ENCODE measurements around the gene JAK3. TPM values are rescaled to one million over a fixed set of nuclear protein-coding genes. Genes with fewer than 3 reads are reported as not detected.

The JAK3 gene
- total RNA-seq, 1 donor, result 61.1 TPM

DNA sequence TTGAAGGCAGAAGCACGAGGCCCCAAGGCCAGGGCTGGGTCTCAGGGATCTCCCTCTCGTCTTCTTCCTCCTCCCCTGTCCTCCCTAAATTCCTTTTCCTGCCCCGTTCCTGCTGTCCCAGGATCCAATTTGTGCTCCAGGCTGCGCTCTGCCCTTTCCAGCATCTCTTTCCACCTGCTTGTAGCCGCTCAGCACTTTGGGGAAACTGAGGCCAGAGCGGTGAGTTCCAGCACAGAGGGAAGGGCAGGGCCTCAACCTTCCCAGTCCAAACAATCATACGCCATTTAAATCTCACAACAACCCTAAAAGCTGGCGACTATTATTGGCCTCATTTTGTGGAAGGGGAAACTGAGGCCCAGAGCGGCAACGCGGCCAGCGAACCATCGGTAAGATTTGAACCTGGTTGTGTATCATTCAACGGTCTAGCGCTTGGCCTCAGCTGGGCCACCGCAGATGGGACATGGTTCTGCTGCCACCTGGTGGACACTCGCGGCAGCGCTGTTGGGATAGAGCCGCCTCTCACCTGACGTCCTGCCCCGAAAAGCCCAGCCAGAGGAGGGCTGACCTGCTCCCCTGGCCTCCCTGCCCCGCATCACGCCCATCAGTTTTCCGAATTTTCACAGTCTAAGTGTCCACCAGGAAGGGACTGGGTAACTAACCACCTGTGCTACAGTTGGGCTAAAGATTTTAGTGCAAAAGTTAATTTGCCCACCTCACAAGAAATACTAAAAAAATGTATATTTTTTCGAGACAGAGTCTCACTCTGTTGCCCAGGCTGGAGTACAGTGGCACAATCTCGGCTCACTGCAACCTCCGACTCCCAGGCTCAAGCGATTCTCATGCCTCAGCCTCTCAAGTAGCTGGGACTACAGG, 7.7 kb upstream of the JAK3 start:
- Histone ChIP-seq H3K9me3 (ENCODE audit: low read depth, low read length) (no peaks in the 10 kb centered on the region), H3K4me1 (ENCODE audit: insufficient read depth, low read length) (peaks cover 26% of the 10 kb centered on the region), H3K4me3 (ENCODE audit: low read length) (no peak overlapping the region), H3K27me3 (ENCODE audit: insufficient read depth, low read length) (no peaks in the 10 kb centered on the region)

DNA sequence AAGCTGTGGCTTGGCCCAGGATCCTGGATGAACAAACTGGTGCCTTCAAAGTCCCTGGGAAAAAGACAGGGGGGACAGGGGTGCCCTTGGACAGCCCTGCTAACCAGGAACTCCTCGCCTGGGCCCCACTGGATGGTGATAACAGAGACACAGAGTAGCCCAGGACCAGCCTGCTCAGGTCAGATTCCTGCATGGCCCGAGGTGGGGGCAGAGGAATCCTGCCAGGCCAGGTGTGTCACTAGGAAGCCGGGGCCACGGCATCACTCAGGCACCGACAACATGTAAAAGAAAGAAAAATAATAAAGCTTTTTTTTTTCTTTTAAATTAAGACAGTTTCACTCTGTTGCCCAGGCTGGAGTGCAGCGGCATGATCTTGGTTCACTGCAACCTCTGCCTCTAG, 6.3 kb upstream of the JAK3 start:
- Histone ChIP-seq H3K4me3 (ENCODE audit: low read length) (no peak overlapping the region), H3K27me3 (ENCODE audit: insufficient read depth, low read length) (no peaks in the 10 kb centered on the region), H3K9me3 (ENCODE audit: low read depth, low read length) (no peaks in the 10 kb centered on the region), H3K4me1 (ENCODE audit: insufficient read depth, low read length) (peaks cover 33% of the 10 kb centered on the region)

DNA sequence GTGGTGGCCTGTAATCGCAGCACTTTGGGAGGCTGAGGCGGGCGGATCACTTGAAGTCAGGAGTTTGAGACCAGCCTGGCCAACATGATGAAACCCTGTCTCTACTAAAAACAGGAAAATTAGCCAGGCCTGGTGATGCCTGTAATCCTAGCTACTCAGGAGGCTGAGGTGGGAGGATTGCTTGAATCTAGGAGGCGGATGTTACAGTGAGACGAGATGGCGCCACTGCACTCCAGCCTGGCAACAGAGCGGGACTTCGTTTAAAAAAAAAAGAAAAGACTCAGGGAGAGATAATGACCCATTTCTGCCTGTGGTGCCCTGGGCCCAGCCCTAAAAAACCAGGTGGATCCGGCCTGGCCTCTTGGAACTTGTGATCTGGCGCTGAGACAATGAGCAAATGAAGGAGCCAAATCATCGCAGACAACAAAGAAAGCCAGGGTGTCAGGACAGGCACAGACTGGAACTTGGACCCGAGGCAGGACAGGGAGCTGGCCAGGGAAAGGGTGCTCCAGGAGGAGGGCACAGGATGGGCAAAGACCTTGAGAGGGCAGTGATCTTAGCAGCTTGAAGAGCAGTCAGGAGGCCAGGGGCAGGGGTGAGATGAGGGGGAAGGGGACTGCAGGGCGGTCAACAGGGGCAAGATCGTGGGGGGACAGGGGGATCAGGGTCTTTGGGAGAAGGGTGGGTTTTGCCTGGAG, 962 bp upstream of the JAK3 start:
- Histone ChIP-seq H3K27me3 (ENCODE audit: insufficient read depth, low read length) (no peaks in the 10 kb centered on the region), H3K4me3 (ENCODE audit: low read length) (no peak overlapping the region), H3K9me3 (ENCODE audit: low read depth, low read length) (no peaks in the 10 kb centered on the region)

DNA sequence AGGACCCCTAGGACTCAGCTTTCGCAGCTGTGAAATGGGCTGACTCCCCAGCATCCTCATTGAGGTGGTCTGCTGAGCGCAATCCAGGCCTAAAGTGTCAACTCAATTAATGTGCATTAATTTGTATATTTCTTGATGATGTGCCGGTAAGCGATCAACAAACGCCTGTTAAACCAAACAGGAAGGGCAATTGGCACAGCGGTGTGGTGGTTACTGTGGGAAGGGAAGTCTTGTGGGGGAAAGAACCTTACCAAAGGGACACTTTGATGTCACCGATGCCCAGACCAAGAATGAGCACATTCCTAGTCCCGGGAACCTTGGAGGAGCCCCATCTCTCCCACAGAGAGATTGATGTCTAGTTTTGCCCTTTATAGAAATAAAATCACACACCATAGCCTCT, 1.6 kb downstream of the JAK3 start:
- Histone ChIP-seq H3K4me1 (ENCODE audit: insufficient read depth, low read length) (peaks cover 79% of the 10 kb centered on the region), H3K9me3 (ENCODE audit: low read depth, low read length) (no peaks in the 10 kb centered on the region), H3K27me3 (ENCODE audit: insufficient read depth, low read length) (no peaks in the 10 kb centered on the region), H3K4me3 (ENCODE audit: low read length) (peak overlapping the region; percentile 56)

More for the DNA sequence above, 962 bp upstream of the JAK3 start:
- H3K4me1 ChIP-seq (ENCODE audit: insufficient read depth, low read length), result peaks cover 76% of the 10 kb centered on the region

DNA sequence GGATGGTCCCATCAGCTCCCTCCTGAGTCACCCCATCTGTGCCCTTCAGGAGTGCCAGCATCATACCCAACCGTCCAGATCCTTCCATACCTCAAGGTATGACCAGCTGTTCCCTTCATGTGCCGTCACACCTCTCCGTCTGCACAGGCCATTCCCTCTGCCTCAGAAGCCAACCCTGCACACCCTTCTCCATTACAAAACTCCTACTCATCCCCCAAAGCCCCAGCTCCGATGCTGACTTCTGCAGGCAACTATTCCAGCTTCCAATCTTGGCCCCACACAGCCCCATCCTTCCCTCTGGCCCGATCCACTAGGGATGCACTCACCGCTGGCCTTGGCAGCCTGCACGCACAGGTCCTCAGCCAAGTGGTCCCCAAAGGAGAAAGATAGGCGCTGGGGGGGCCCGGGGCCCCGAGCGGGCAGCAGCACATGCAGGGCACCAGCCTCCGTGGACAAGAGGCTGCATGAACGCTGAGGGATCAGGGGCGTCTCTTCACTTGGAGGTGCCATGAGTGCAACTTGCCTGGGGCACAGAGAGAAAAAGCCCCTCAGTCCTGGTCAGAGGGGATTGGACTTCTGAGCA, 3.8 kb downstream of the JAK3 start:
- Histone ChIP-seq H3K9me3 (ENCODE audit: low read depth, low read length) (no peaks in the 10 kb centered on the region), H3K4me3 (ENCODE audit: low read length) (no peak overlapping the region), H3K4me1 (ENCODE audit: insufficient read depth, low read length) (peaks cover 57% of the 10 kb centered on the region), H3K27me3 (ENCODE audit: insufficient read depth, low read length) (no peaks in the 10 kb centered on the region)

DNA sequence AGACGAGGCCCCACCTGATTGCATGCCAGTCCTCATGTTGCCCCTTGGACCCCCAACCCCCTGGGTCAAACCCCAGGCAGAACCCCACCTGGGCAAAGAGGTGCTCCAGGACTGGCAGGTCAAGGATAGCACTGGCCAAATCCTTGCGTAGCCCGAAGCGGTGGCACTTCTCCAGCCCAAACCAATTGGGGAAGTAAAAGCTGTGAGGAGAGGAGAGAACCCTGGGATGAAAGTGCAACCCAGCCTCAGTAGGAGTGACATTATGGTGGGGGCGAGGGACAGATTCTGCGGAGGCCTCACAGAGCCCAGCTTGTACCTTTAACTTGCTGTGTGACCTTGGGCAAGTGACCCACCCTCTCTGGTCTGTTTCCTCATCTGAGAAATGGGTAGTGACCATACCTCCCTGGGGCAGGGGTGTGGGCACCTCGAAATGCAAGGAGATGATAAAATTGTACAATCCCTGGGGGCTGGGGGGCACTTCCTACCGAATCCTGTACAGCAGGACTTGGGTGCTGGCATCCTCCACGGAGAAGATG, 4.4 kb downstream of the JAK3 start:
- Histone ChIP-seq H3K4me3 (ENCODE audit: low read length) (no peak overlapping the region), H3K4me1 (ENCODE audit: insufficient read depth, low read length) (peaks cover 51% of the 10 kb centered on the region), H3K27me3 (ENCODE audit: insufficient read depth, low read length) (no peaks in the 10 kb centered on the region), H3K9me3 (ENCODE audit: low read depth, low read length) (no peaks in the 10 kb centered on the region)

DNA sequence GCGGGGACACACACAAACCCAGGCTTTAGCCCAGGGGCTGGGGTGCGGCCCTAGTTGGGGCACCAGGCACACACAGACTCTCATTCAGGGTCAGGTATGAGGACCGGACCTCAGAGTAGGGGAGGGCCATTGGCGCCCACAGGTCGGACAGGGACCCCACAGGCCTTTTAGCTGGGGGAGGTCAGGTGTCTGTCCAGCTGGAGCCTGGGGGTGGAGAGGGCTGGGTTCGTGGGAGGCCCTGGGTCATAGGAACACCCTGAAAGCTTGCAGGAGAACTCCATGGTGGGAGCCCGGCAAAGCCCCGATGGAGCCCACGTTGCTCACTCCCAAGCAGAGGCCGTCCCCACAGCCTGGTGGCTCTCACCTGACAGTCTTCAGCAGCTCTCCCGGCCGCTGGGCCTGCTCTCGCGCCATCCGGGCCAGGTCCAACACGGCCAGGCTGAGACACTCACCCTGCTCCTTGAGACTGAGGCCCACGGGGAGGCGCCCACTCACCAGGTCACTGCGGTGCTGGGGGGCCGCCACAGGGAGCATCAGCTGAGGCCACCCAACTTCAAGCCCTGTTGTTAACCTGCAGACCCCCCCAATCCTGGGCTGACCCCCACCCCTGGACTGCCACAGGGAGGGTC, 5.0 kb downstream of the JAK3 start:
- Histone ChIP-seq H3K27me3 (ENCODE audit: insufficient read depth, low read length) (no peaks in the 10 kb centered on the region), H3K4me3 (ENCODE audit: low read length) (no peak overlapping the region), H3K9me3 (ENCODE audit: low read depth, low read length) (no peaks in the 10 kb centered on the region), H3K4me1 (ENCODE audit: insufficient read depth, low read length) (peaks cover 45% of the 10 kb centered on the region)

DNA sequence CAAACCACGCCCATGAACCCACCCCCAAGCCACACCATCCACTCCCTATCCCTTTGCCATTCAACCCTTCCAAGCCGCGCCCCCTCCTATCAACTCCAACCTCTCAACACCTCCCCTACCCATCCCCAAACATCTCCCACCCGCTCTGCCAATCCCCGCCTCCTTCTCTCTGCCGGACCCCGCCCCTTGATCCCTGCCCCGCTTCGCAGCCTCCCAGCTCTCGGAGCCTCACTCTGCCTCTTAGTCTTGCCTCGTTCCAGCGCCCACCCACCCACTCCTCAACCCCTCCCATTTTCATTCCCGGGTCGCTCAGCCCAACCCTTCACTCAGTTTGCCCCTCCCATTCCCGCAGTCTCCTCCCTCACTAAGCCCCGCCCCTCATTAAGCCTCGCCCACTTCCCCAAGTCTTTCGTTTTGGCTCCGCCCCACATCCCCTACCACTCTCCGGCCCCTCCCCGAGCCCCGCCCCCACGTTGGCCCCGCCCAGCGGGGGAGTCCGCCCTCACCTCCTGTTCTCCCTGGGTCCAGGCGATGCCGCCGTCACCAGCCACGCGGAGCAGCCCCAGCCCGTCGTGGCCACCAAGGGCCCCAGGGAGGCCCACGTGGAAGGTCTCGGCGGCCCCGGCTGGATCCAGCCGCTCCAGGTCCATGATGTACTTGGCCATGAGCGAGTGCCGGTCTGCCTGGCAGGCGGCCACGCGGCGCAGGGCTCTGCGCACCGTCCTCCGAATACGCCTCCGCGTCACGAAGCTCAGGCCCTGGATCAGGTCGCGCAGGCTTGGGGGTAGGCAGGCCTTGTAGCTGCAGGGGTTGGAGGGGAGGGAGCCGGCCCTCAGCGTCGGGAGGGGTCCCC, 5.7 kb downstream of the JAK3 start:
- Histone ChIP-seq H3K27me3 (ENCODE audit: insufficient read depth, low read length) (no peaks in the 10 kb centered on the region), H3K9me3 (ENCODE audit: low read depth, low read length) (no peaks in the 10 kb centered on the region), H3K4me1 (ENCODE audit: insufficient read depth, low read length) (peaks cover 42% of the 10 kb centered on the region), H3K4me3 (ENCODE audit: low read length) (no peak overlapping the region)

DNA sequence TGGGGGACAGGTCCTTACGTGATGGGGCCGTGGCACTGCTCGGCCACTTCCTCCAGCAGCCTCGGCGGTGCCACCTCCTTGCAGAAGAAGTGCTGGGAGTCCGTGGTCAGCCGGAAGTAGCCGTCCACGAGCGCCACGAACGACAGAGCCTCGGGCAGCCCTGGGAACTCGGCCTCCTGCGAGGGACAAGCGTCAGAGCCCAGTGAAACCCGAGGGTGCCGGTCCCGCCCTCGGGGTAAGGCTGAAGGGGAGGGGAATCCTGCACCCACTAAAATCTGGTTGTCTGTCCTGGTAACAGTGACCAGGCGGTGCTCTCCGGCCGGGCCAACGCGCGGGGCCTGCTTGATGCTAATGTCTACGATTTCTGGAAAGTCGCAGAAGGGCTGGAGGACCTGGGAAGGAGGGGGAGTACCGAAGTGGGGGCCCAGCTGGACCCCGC, 6.4 kb downstream of the JAK3 start:
- H3K4me3 ChIP-seq (ENCODE audit: low read length), result no peak overlapping the region
- peaks cover 35% of the 10 kb centered on the region for H3K4me1 ChIP-seq (ENCODE audit: insufficient read depth, low read length)
- no peaks in the 10 kb centered on the region for H3K27me3 ChIP-seq (ENCODE audit: insufficient read depth, low read length)
- H3K9me3 ChIP-seq (ENCODE audit: low read depth, low read length), result no peaks in the 10 kb centered on the region

DNA sequence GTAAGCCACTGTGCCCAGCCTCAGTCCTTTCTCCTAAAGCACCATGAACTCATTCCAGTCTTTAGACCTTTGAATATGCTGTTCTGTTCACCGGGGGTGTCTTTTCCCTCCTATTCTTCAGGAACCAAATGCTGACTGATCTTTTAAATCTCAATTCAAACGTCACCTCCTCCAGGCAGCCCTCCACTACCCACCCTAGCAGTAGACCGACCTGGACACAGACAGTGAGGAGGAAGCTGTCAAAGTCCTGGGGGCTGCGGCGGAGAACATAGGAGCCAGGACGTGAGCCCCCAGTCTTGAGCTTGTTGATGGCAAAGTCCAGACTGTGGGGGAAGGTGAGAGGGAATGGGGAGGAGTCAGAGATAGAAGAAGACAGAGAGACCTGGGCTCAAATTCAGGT, 7.8 kb downstream of the JAK3 start:
- no peak overlapping the region for H3K4me3 ChIP-seq (ENCODE audit: low read length)
- H3K27me3 ChIP-seq (ENCODE audit: insufficient read depth, low read length), result no peaks in the 10 kb centered on the region
- H3K9me3 ChIP-seq (ENCODE audit: low read depth, low read length), result no peaks in the 10 kb centered on the region
- peaks cover 21% of the 10 kb centered on the region for H3K4me1 ChIP-seq (ENCODE audit: insufficient read depth, low read length)

DNA sequence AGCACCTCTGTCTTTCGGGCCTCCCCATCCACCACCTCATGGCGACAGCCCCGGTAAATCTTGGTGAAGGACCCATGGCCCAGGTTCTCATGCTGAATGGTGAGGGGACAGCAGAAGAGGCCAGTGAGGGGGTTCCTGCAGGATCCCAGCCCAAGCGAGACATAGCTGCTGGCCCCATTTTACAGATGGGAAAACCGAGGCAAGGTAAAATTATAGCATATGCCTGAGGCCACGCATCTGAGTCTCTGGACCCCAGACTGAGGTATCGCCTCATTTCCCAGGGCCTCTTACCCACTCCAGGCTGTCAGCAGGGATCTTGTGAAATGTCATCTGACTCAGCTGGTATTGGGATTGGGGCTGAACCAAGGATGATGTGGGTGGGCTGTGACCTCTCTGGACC, 9.8 kb downstream of the JAK3 start:
- no peak overlapping the region for H3K4me3 ChIP-seq (ENCODE audit: low read length)

DNA sequence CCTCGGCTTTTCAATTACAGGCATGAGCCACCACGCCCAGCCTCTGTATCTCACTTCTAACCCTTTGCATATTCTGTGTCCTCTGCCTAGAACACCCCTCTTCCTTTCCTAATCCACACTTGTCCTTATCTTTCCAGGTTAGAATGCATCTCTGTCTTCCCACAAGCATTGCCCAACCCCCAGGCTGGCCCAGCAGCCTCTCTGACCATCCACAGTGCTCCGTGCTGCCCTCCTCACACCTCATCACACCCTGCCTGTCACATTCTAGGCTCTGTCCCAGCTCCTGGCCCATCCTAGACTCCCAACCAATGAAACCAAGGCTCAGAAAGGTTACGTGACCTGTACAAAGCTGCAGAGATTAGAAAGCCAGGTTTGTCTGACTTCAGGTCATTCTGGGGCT, 11.3 kb downstream of the JAK3 start:
- Histone ChIP-seq H3K27me3 (ENCODE audit: insufficient read depth, low read length) (no peaks in the 10 kb centered on the region), H3K4me3 (ENCODE audit: low read length) (no peak overlapping the region), H3K4me1 (ENCODE audit: insufficient read depth, low read length) (no peaks in the 10 kb centered on the region), H3K9me3 (ENCODE audit: low read depth, low read length) (no peaks in the 10 kb centered on the region)

More for the DNA sequence above, 9.8 kb downstream of the JAK3 start:
- Histone ChIP-seq H3K9me3 (ENCODE audit: low read depth, low read length) (no peaks in the 10 kb centered on the region), H3K4me1 (ENCODE audit: insufficient read depth, low read length) (peaks cover under 1% of the 10 kb centered on the region), H3K27me3 (ENCODE audit: insufficient read depth, low read length) (no peaks in the 10 kb centered on the region)

DNA sequence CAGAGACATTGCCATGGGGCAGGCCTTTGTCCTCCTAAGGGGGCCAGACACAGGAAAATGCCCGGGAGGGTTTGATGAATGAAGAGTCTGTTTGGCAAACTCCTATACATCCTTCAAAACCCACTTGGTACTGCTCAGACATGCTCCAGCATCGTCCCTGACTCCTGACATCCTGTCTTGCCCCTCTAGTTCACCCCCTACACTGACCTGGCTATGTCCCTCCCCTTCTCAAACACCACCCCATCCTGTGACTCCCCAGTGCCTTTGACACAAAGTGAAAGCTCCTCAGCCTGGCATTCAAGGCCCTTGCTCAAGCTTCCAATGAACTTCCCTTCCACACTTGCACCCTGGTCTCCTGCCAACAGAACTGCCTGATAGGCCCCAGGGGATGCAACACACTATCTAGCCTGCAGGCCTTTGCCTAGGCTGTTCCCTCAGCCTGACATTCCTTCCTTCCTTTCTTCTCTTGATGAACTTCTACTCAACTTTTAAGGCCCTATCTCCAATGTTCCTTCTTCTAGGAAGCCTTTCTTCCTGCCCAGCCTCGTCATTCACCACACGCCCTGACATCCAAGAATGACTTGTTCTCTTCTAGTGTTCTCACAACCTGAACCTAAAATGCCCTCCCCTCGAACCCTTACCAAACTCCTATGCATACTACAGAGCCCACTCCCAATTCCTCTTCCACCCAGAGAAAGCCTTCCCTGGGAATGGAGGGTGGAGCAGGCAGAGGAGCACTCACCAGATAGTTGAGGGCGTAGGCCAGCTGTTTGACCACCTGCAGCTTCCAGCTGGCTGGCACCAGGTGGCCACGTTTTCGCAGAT, 12.4 kb downstream of the JAK3 start:
- H3K4me3 ChIP-seq (ENCODE audit: low read length), result no peak overlapping the region
- no peaks in the 10 kb centered on the region for H3K4me1 ChIP-seq (ENCODE audit: insufficient read depth, low read length)
- no peaks in the 10 kb centered on the region for H3K27me3 ChIP-seq (ENCODE audit: insufficient read depth, low read length)
- no peaks in the 10 kb centered on the region for H3K9me3 ChIP-seq (ENCODE audit: low read depth, low read length)

Measured in mononuclear cell (primary cell).